GM18873 (cell line): Measurements from ENCODE around the gene PCDHGB3.
A peak's percentile ranks its signal among the peaks of the same experiment; 100 is the strongest.
"Not testable (repeated sequence)": the region's sequence is repeated elsewhere in the genome, so short reads cannot be mapped to it uniquely, and the experiment has no call there.

ENCODE experiments used
- ATAC-seq: cut with Tn5 transposase; IDR thresholded peaks from one replicate; pipeline ENCODE4 v1.9.1; 2021; ENCODE audit warnings: mild to moderate bottlenecking, moderate library complexity, moderate number of reproducible peaks; ENCODE audit not compliant: unreplicated experiment, low FRiP score

Gene PCDHGB3

GRCh38 chr5:141356133-141356532, 13.9 kb upstream of the PCDHGB3 start:
- ATAC-seq = no peak

GRCh38 chr5:141356950-141357349, 13.1 kb upstream of the PCDHGB3 start:
- ATAC-seq = no peak

- ATAC-seq = peak; percentile 84
Measured at GRCh38 chr5:141359790-141360426, 10.1 kb upstream of the PCDHGB3 start, which contains the start of gene PCDHGB2. Gene PCDHGB2 (plus strand): TSS chr5:141359994. CDS start chr5:141360136, 142 bp downstream.

GRCh38 chr5:141360685-141361084, 9.4 kb upstream of the PCDHGB3 start:
- no peak for ATAC-seq

GRCh38 chr5:141362719-141363118, 7.3 kb upstream of the PCDHGB3 start:
- no peak for ATAC-seq

- ATAC-seq = no peak
Measured at GRCh38 chr5:141363952-141364660, 5.9 kb upstream of the PCDHGB3 start, which contains the start of gene PCDHGA5. Gene PCDHGA5 (plus strand): TSS chr5:141364162. CDS start chr5:141364331, 169 bp downstream.

- ATAC-seq = no peak
Measured at GRCh38 chr5:141366016-141366896, 3.8 kb upstream of the PCDHGB3 start.

GRCh38 chr5:141371572-141372475, 1.8 kb downstream of the PCDHGB3 start:
- ATAC-seq = no peak

GRCh38 chr5:141373673-141374317, 3.8 kb downstream of the PCDHGB3 start, which contains the start of gene PCDHGA6:
Gene PCDHGA6 (plus strand): TSS chr5:141373891. CDS start chr5:141374084, 193 bp downstream.
- no peak for ATAC-seq

GRCh38 chr5:141374627-141375026, 4.6 kb downstream of the PCDHGB3 start:
- ATAC-seq = no peak

- ATAC-seq = not testable (repeated sequence)
Measured at GRCh38 chr5:141375444-141376155, 5.6 kb downstream of the PCDHGB3 start.

- ATAC-seq = no peak
Measured at GRCh38 chr5:141382469-141383294, 12.6 kb downstream of the PCDHGB3 start, which contains the start of gene PCDHGA7. Gene PCDHGA7 (plus strand): TSS chr5:141382742. CDS start chr5:141382900, 158 bp downstream.

- no peak for ATAC-seq
Measured at GRCh38 chr5:141383345-141383744, 13.3 kb downstream of the PCDHGB3 start.

GRCh38 chr5:141384471-141385267, 14.6 kb downstream of the PCDHGB3 start:
- ATAC-seq = no peak

- ATAC-seq = not testable (repeated sequence)
Measured at GRCh38 chr5:141387557-141388311, 17.7 kb downstream of the PCDHGB3 start, which contains the start of gene PCDHGB4. Gene PCDHGB4 (plus strand): TSS chr5:141387698. CDS start chr5:141387885, 187 bp downstream.

GRCh38 chr5:141388661-141389060, 18.6 kb downstream of the PCDHGB3 start:
- no peak for ATAC-seq
